Femur (tissue), 1 donor: Measurements from ENCODE around the gene MYBPC3.

ENCODE experiments used
- DNase-seq: peaks from one replicate; pipeline ENCODE4 v3.0.0-alpha.2; 2017

MYBPC3 gene

DNA sequence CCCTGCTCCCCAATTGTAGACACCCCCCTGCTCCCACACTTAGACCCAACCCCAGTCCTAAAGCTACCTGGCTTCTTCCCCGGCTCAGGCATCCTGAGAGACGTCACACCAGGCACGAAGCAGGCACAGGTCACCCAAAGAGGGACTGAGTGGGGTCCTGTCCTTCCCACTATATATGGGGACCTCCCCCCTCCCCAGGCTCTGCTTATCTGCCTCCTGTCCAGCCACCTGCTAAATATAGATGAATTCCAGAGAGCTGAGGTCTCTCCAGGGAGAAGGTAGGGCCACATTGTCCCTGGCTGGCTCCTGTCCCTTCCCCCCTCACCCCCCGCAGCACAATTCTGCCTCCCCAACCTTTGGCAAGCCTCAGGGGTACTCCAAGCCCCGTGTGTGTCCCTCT is at the start of gene MYBPC3:
Gene MYBPC3, minus strand, starts transcription at position 147 of the 400 bp plus-strand sequence. Its CDS starts 55 bp downstream, at position 92.
- no peak for DNase-seq

DNA sequence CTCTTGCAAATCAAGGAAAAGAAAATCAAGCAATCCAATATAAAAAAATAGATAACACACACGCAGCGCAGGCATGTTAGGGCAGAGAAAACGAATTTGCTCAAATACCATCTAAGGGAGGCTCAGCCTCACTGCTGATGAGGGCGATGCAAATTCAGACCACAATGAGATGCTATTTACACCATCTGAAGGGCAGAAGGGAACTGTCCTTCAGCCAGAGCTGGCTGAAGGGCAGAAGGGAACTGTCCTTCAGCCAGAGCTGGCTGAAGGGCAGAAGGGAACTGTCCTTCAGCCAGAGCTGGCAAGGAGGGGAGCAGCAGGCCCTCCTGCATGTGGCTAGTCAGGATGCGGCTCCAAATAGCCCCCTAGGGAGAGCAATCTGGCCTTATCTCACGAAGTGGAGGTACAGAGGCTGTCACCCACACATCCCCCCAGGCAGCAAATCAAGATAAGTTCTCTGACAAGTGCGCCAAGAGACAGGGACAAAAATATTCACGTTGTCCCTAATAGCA is 48.3 kb upstream of the MYBPC3 start:
- DNase-seq, result no peak

DNA sequence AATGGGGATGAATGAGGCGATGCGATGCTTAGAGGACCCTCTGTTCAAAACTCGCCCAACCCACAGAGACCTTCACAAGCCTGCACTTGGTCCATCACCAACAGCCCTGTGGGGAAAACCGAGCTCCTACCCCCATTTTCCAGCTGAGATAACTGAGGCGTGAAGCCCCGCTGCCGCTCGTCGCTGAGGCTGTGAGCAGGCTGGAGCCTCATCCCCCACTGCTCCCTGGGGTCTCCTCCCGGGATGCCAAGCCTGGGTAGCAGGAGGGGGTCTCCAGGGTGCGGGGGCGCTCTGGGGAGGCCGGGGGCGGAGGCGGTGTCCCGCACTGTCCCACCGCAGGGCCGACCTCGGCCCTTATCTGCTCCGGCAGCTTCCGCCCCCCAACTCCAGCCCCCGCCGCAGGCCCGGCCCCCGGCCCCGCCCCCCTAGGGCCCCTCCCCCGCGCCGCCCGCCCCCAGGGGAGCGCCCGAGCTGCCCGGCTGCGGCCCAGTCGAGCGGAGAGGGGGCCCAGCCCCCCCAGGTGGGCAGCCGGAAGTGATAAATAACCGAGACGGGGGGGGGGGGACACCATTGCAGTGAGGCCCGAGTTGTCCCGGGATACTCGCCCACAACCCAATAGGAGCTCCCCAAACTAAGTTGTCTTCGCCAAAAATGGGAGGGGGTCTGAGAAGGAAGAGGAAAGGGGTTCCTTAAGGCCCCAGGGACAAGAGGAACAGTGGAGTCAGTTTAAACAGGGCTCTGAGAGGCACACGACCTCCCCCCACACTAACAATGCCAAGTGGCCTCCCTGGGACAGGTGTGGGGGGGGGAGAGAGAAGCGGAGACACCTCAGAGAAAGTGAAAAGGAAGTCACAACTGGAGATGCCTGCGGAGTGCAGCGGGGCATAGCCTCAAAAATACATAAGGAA is 47.6 kb upstream of the MYBPC3 start:
- peak; percentile 68 for DNase-seq

DNA sequence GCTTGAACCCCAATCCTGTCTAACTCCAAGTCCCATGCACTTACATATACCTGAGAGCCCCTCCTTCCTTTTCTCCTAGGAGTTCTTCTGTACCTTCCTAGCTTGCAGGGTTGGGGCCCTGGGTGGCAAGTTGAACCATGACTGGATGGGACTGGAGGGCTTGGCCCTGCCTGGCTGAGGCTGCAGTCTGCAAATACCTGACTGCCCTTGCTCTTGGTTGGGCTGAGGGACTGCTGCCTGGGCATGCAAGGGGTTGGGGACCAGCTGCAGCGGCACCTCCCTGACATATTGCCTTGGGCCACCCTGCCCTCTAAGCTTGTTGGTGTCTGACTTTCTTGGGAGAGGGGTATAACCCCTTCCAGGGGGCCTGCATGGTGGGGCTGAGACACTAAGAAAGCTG is 46.0 kb upstream of the MYBPC3 start:
- no peak for DNase-seq

DNA sequence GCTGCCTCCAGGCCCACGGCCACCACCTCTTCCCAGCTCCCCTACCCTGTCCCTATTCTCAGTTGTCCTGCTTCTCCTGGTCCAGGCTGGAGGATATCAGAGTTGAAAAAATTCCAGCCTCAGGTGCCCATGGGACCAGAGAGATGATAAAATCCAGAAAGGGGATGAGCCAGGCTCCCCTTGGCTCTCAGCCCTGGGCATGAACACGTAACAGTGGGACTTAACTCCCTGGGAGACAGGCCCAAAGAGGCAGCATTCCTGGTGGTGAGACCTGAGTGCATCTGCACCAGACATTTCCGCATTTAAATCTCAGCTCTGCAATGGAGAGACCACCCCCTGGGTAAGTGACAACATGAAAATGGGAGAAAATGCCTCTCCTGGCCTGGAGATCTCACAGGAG is 45.5 kb upstream of the MYBPC3 start:
- DNase-seq, result no peak

DNA sequence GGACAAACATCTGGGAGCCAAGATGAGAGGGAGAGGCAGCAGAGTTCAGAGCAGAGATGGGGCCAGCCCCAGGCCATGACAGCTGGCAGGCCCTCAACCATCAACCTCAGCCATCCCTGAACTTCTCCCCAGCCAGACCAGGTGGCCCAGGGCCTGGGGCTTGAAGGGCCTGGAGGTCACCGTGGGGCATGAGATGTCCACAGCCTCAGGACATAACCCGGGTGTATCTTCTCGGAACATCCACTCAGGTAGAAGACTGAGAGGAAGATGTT is 43.5 kb upstream of the MYBPC3 start:
- DNase-seq, result no peak

DNA sequence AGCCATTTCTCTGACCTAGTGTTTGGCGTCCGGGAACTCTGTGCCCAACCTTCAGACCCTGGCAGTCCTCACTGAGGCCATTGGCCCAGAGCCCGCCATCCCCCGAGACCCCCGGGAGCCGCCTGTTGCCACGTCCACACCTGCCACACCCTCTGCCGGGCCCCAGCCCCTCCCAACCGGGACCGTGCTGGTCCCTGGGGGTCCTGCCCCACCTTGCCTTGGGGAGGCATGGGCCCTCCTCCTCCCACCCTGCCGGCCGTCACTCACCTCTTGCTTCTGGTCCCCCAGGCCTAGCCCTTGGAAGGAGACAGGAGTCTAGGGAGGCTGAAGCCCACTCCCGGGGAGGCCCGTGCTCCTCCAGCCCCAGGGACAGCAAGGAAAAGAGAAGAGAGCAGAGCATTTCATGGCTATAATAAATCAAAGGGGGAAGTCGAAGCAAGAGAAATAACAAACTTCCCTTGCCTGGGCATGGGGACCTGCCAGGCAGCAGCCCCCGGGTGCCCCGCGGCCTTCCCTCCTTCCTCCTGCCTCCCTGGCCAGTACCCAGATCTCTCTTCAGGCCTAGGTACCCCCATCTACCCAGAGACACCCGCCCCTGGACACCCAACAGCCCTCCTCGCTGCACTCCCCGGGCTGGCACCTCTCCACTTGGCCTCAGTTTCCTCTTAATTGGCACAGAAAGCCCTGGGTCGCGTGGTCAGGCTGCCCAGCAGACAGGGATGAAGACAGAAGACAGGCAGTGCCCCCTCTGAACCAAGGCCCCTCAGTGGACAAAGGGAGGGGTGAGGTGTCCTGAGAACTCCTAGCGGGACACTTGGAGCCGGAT is 42.9 kb upstream of the MYBPC3 start:
- DNase-seq, result no peak

DNA sequence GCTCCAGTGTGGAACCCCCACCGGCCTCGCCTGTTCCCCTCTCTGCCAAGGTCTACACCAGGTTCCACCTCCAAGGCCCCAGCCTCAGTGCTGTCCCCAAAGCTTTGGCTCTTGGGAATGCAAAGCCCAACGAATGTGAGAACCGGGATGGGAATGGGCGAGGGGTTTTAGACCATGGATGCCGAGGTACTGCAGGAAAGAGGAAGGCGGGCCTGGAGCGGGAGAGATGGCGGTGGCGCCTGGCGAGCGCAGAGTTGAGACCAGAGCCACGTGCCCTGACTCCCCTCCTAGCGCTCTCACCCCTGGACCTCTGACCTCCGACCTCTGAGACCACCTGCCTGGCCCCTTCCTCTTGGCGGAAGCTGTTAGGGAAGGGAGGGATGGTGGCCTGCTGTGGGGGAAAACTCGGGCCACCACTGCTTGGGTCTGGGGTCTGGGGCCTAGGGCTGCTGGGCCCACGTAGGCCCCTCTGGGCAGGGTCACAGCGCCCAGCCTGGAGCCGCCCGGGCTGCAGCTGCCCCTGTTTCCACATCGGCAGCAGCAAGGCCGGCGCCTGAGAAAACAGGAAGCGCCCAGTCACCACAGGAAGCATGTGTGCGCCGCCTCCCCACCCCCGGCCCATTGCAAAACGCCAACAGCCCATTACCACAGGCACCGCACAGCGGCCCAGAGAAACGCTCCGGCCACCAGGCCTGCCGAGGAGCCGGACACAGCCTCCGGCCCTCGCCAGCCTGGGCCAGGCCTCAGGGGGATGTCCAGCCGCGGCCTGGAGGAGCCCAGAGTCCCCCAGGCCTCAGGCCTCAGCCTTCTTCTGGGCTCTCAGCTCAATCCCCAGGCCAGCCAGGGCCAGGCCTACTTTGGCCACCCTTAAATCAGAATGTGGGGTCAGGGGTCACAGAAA is 42.1 kb upstream of the MYBPC3 start:
- peak; percentile 81 for DNase-seq

DNA sequence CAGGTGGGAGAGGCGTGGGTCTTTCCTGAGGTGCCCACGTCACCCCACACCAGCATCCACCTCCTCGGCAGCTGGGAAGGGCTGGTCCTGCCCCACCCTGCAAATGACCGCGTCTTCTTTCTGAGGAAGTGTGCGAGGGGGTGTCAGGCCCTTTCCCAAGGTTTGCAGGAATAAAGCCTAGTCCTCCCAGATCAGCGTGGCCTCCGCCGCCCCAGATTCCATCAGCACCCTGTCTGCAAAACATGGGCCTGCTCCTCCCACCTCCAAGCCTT is 41.5 kb upstream of the MYBPC3 start:
- DNase-seq, result no peak

DNA sequence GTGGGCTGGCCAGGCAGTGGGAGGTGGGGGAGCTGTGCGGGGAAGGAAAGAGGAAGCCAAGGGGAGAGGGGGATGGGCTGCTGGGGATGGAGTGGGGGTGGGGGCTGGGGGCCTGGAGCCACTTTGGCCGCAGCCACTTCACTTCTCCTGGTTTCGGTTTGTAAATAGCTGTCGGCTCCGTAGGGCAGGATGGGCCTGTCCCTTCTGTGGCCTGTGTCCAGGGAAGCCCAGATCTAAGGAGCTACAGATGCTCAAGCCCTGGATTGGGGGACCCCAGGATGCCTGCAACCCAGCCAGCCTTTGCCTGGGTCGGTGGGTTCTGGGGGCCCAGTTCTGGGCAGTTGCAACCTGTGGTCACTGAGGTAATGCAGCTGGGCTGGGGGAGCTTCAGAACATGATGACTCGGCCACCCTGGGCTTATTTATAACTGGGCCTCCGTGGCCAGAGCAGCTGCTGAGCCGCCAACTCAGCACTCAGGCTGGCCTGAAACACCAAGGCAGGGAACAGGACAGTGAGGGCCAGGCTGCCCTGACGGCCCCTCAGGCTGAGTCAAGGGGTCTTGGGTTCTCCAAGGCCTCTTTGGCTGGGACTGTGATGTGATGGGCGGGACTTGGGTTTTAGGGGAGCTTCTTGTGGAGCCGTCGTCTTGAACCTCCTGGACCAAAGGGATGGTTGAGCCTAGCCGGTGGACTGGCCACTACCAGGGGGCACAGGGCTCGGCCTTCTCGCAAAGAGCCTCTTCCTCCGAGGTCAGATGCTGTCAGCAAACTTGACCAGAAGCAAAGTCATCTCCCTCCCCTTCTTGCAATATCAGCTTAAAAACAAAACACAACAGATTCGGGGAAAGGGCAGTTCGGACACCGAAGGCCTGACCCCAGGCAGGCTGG is 40.9 kb upstream of the MYBPC3 start:
- no peak for DNase-seq

DNA sequence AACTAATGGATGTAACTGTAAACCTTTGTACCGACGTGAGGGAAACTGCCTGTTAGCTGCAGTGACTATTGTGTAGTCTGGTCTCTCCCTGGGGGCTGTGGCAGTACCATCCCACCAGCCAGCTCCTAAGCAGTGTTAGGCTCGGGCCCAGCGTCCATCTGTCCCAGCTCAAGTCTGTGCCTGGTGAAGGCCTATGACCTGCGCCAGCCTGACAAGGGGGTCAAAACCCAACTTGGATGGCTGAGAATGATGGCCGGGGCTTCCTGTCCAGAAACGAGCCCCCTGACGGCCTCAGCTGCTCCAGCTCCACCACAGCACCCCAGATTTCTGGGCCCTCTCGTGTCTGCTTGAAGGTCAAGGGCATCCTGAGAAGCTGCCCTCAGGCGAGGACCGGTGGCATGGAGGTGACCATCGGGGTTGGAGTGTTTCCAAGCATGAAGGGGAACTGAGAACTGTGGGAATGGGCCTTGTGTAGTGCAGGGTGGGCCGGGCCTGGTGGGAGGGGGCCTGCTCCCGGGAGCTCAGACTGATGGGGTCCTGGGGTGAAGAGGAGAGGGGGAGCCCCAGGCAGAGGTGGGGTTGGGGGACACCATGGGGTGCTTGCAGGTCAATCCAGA is 40.2 kb upstream of the MYBPC3 start:
- DNase-seq, result no peak

DNA sequence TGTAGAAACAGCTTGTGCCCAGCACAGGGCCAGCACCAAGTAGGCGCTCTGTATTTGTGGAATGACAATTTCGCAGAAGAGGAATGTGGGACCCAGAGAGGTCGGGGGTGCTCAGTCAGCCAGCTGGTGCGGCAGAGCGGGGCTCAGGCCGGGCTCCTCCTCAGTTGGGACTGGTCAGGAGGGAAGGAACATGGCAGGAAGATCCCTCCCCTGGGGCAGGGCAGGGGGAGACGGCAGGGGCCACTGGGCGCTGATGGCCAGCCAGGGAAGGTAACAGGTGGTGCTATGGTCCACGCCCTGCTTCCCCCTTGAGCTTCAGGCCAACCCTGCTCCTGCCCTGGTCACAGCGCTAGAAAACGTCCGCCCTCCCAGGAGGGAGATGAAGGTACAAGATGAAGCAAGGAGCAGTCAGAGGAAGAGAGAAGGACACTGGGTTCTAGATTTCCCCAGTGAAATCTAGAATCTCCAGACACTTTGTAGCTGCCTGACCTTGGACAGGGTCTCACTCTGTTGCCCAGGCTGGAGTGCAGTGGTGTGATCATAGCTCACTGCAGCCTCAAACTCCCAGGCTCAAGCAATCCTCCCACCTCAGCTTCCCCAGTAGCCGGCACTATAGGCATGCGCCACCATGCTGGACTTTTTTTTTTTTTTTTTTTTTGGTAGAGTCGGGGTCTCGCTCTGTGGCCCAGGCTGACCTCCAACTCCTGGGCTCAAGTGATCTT is 39.4 kb upstream of the MYBPC3 start:
- no peak for DNase-seq

DNA sequence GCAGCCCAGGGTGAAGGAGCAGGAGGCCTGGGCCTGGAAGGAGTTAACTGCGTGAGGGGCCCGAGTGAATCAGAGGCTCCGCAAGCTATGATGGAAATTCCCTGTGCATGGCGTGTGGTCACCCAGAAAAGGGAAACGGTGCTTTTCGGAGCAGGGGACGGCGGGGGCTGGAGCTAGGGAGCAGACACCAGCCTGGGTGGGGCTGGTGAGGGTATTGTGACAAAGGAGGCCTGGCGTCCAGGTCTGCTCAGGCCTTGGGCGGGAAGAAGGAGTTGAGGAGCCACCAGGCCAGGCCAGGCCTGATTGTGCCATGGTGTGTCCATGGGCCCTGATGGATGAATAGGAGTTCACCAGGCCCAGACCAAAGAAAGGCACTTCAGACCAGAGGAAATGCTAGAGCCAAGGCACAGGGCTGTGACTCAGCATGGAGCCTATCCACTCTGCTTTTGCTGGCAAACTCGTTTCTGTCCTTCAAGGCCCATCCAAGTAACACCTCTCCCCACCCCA is 38.6 kb upstream of the MYBPC3 start:
- DNase-seq, result no peak

DNA sequence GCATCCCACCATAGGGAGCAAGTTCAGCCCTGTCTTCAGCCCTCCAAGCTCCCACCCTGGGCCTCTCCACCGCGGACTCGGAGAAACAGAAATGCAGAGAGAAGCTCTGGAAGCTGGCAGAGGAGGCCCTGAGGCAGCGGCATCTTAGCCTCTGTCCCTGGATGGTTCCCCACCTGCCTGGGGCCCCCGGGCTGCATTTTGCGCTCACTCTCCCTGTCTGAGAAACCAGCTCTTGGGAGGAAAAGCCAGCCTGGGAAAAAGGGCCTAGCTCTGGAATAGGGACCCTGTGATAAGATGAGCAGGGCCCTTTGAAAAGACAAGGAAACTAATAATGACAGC is 37.9 kb upstream of the MYBPC3 start:
- no peak for DNase-seq

DNA sequence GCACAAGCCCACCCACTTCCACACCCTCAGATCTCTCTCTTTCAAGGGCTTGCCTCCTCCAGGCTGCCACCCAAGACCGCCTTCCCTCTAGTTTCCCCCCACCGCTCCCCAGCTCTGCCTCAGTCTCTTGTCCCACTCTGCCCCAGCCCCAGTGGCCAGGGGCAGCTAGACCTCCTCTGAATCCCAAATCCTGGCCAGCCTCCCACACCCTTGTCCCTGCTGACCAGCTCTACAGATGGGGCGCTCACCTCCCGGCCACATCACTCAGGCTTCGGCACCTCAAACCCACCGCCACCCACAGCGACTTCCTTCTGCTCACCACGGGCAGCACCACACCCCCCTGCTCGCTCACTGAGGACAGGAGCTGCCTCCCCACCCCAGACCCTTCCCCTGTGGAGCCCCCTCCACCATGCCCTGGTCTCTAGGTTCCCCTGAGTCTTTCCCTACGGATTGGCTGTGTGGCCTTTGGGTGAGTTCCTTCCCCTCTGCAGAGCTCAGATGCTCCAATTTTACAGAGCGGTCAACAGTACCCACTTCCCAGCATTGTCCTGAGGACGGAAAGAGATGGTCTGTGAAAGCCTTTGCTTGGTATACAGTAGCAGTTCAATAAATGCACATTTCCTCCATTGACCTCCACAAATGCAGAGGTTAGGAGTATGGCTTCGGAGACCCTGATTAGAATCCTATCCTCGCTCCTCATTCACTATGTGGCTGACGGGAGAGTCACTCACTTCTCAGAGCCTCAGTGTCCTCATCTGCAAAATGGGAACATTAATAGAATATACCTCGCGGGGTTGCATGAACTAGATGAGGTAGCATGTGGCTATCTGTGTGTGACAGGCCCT is 37.3 kb upstream of the MYBPC3 start:
- DNase-seq, result no peak

DNA sequence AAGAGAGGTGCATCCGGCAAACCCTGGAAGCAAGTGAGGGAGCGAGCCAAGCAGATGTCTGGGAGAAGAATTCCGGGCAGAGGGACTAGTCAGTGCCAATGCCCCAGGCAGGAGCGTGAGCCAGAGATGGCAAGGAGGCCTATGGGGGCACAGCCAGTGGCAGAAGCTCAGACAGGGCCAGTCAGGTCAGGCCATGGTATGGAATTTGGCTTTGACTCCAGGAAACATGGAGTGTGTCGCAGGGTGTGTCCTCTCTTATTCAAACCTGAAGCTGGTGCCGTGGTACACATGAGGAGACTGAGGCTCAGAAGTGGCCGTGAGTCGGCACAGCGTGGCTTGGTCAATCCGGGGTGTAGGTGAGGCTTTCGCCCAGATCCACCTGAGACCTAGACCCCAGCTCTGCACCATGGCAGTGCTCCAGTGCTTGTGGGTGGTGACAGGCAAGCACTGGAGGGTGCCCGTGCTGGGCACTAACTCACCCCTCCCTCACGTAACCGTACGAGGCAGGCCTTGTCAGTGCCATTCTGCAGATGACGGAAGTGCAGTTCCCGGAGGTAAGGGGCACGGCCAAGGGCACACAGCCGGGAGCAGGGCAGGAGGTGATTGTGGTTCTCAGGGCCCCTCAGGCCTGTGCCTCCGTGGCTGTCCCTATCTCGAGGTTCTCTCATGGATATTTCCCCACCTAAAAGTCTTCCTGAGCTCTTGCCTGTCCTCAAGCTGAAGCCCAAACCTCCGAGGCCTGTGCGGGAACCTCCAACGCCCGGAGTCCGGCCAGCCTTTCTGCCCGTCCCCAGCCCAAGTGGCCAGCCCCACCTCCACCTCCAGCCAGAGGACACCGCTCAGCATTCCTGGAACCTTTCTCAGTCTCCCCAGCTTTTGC is 36.4 kb upstream of the MYBPC3 start:
- no peak for DNase-seq

DNA sequence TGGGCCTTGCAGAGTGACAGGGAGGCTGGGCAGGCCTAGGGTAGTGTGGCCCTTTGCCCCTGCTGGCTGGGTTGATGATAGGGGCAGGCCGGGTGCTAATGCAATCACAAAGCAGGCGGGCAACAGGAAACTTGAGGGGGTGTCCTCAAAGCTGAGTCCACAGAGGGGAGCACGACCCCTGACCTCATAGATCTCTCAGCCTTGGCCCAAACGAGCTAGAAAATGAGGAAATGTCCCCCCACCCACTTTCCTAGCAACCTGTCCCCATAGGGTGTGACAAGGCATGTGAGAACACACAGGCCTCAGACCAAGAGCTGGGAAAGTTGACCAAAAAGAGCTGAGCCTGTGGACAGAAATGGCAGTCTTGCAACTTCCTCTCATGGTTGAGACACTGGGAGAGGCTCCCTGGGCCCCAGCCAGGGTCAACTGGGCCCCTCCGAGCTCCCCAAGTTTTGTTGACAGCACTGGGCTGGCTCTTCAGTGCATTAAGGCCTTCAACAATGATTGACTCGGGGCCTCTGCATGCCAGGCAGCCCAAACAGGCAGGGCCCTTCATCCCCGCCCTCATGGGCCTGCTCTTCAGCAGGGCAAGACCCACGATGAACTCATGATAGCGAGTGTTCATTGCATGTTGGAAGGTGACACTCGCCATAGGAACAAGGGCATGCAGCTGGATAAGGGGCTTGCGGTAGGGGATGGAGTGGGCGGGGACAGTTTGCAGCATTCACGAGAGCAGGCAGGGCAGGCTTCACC is 35.6 kb upstream of the MYBPC3 start:
- no peak for DNase-seq

DNA sequence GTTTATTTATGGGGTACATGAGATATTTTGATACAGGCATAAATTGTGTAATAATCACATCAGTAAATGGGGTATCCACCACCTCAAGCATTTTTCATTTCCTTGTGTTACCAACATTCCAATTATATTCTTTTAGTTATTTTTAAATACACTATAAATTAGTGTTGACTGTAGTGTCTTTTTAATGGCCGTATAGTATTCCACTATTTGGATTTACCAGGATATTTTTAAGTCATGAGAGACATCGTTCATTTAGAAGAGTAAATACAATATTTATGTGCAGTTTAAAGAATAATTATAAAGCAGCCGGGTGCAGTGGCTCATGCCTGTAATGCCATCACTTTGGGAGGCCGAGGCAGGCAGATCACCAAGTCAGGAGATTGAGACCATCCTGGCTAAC is 32.0 kb upstream of the MYBPC3 start:
- DNase-seq, result no peak
